Panc1 (cell line): ENCODE measurements around the gene MDM1. TPM values are rescaled to one million over a fixed set of nuclear protein-coding genes. Genes with fewer than 3 reads are reported as not detected.

ENCODE experiments used
- ATAC-seq: fragments of 200-7000 bp; cut with Tn5 transposase; 2 replicates; pipeline ENCODE4 v1.9.1; 2020; ENCODE audit warnings: mild to moderate bottlenecking, moderate library complexity
- BruUV-seq: library from RNA; stranded (reverse); fragments of 400-500 nt; replicated peaks from 2 replicates; lab custom pipeline; 2021; lab: Mats Ljungman, UMichigan
- CTCF ChIA-PET: fragments of 300-600 bp; sonication (Branson Sonifier 250); formaldehyde crosslinking; loops from one replicate; lab custom pipeline; 2022; ENCODE audit warnings: antibody characterized with exemption; lab: Charles Lee
- POLR2A ChIA-PET: fragments of 300-600 bp; sonication (Branson Sonifier 250); formaldehyde crosslinking; loops from one replicate; lab custom pipeline; 2022; ENCODE audit warnings: antibody characterized with exemption; lab: Charles Lee
- DNase-seq: peaks from one replicate; pipeline ENCODE4 v3.0.0-alpha.2; 2010; ENCODE audit warnings: low read depth, low spot score
- H3K27ac ChIP-seq: 2 replicates; pipeline ENCODE4 v1.5.1; 2011; ENCODE audit warnings: mild to moderate bottlenecking, low read length, inconsistent platforms
- H3K27me3 ChIP-seq: fragments of 200-500 bp; sonication (Bioruptor generic); 2 replicates; pipeline ENCODE4 v1.6.0; 2014; ENCODE audit warnings: low read length, inconsistent platforms; ENCODE audit not compliant: control insufficient read depth, insufficient read depth
- H3K36me3 ChIP-seq: fragments of 200-500 bp; sonication (Bioruptor generic); 2 replicates; pipeline ENCODE4 v1.5.1; 2014; ENCODE audit warnings: inconsistent platforms, mild to moderate bottlenecking, low read length, moderate library complexity; ENCODE audit not compliant: control insufficient read depth, insufficient read depth
- H3K4me1 ChIP-seq: 2 replicates; pipeline ENCODE4 v1.5.1; 2011; ENCODE audit warnings: inconsistent platforms, mild to moderate bottlenecking, low read length, moderate library complexity; ENCODE audit not compliant: control insufficient read depth, insufficient read depth
- H3K4me3 ChIP-seq, 2 experiments: 2 replicates each; pipeline ENCODE4 v1.5.1; 2011 to 2012; ENCODE audit warnings: low read depth in 2 of 2, low read length in 2 of 2, mild to moderate bottlenecking in 2 of 2, inconsistent platforms in 1 of 2, moderate library complexity in 1 of 2
- H3K9me3 ChIP-seq: fragments of 200-500 bp; sonication (Bioruptor generic); 2 replicates; pipeline ENCODE4 v1.5.1; 2014; ENCODE audit warnings: low read depth, mild to moderate bottlenecking, inconsistent platforms, low read length, moderate library complexity; ENCODE audit not compliant: control insufficient read depth, insufficient read depth
- POLR2AphosphoS5 ChIP-seq: IDR thresholded peaks from 2 replicates; pipeline ENCODE4 v1.6.1; 2012; ENCODE audit warnings: mild to moderate bottlenecking, low read depth, low read length, moderate library complexity
- SIN3A ChIP-seq: IDR thresholded peaks from 2 replicates; pipeline ENCODE4 v1.6.1; 2012; ENCODE audit warnings: low read depth, mild to moderate bottlenecking, low read length, moderate library complexity, borderline replicate concordance; ENCODE audit not compliant: insufficient read depth
- TCF7L2 ChIP-seq: IDR thresholded peaks from 2 replicates; pipeline ENCODE4 v1.6.1; 2011; ENCODE audit warnings: mild to moderate bottlenecking, low read depth, low read length, inconsistent platforms
- in situ Hi-C: cut with HindIII; loops from 2 replicates; pipeline ENCODE4 v1.10.0; 2016; ENCODE audit warnings: low sequenced_read_pairs, low pct_unique_long_range_greater_than_20kb
- intact Hi-C: fragments of 100-400 bp; cut with micrococcal nuclease; formaldehyde crosslinking; loops from one replicate; pipeline ENCODE4 v1.10.0; 2022; ENCODE audit not compliant: unreplicated experiment
- total RNA-seq: library from RNA; stranded (reverse); gene quantifications from one replicate; pipeline ENCODE4 v1.2.1, GENCODE V29; 2021; ENCODE audit not compliant: unreplicated experiment
- TF ChIP-seq, protein P1 (sequence below): fragments of 450-650 bp; IDR thresholded peaks from 2 replicates; pipeline ENCODE4 v1.5.1; 2017; ENCODE audit warnings: mild to moderate bottlenecking
- TF ChIP-seq, protein P2 (sequence below), 2 experiments: IDR thresholded peaks; 2 replicates each; pipeline ENCODE4 v1.6.1; 2011 to 2012; ENCODE audit warnings: low read depth in 2 of 2, control low read depth in 1 of 2, low read length in 1 of 2, mild to moderate bottlenecking in 1 of 2, moderate library complexity in 1 of 2; ENCODE audit not compliant: insufficient read depth in 1 of 2

MDM1 gene
- total RNA-seq, 1 experiment from 2014 or later: 17.8 TPM

DNA sequence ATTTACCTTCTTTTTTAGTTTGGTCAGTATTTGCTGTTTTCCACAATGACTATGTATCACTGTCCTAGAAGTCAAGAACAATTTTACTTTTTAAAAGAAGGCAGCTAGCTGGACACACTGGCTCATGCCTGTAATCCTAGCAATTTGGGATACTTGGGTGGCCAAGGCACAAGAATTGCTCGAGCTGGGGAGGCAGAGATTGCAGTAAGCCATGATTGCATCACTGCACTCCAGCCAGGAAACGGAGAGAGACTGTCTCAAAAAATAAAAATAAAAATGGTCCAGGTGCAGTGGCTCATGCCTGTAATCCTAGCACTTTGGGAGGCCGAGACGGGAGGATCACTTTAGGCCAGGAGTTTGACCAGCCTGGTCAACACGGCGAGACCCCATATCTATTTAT, 28.3 kb downstream of the MDM1 start:
- intact Hi-C loops: no loop called here
- ATAC-seq: no peak
- DNase-seq: no peak
- H3K27me3 ChIP-seq: no peaks in the 10 kb centered on the region
- no peaks in the 10 kb centered on the region for H3K4me1 ChIP-seq
- no peak overlapping the region for H3K27ac ChIP-seq
- TF ChIP-seq TCF7L2 (no peak), SIN3A (no peak), POLR2AphosphoS5 (no peak)
- TF ChIP-seq, protein P1, sequence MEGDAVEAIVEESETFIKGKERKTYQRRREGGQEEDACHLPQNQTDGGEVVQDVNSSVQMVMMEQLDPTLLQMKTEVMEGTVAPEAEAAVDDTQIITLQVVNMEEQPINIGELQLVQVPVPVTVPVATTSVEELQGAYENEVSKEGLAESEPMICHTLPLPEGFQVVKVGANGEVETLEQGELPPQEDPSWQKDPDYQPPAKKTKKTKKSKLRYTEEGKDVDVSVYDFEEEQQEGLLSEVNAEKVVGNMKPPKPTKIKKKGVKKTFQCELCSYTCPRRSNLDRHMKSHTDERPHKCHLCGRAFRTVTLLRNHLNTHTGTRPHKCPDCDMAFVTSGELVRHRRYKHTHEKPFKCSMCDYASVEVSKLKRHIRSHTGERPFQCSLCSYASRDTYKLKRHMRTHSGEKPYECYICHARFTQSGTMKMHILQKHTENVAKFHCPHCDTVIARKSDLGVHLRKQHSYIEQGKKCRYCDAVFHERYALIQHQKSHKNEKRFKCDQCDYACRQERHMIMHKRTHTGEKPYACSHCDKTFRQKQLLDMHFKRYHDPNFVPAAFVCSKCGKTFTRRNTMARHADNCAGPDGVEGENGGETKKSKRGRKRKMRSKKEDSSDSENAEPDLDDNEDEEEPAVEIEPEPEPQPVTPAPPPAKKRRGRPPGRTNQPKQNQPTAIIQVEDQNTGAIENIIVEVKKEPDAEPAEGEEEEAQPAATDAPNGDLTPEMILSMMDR: no peak
- TF ChIP-seq, protein P2, sequence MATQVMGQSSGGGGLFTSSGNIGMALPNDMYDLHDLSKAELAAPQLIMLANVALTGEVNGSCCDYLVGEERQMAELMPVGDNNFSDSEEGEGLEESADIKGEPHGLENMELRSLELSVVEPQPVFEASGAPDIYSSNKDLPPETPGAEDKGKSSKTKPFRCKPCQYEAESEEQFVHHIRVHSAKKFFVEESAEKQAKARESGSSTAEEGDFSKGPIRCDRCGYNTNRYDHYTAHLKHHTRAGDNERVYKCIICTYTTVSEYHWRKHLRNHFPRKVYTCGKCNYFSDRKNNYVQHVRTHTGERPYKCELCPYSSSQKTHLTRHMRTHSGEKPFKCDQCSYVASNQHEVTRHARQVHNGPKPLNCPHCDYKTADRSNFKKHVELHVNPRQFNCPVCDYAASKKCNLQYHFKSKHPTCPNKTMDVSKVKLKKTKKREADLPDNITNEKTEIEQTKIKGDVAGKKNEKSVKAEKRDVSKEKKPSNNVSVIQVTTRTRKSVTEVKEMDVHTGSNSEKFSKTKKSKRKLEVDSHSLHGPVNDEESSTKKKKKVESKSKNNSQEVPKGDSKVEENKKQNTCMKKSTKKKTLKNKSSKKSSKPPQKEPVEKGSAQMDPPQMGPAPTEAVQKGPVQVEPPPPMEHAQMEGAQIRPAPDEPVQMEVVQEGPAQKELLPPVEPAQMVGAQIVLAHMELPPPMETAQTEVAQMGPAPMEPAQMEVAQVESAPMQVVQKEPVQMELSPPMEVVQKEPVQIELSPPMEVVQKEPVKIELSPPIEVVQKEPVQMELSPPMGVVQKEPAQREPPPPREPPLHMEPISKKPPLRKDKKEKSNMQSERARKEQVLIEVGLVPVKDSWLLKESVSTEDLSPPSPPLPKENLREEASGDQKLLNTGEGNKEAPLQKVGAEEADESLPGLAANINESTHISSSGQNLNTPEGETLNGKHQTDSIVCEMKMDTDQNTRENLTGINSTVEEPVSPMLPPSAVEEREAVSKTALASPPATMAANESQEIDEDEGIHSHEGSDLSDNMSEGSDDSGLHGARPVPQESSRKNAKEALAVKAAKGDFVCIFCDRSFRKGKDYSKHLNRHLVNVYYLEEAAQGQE (IDR thresholded peaks at IDR 0.05; ENCODE audit: insufficient read depth in 1 of 2, low read depth in 2 of 2, low read length in 1 of 2): no peak
- BruUV-seq: no TSS peak
- ChIA-PET POLR2A (no interaction called here), CTCF (no interaction called here)
- in situ Hi-C loops: no loop called here
- H3K9me3 ChIP-seq: peaks cover 8% of the 10 kb centered on the region; the same call in 1 of the 2 replicates
- peaks cover 6% of the 10 kb centered on the region for H3K36me3 ChIP-seq
- H3K4me3 ChIP-seq: no peak overlapping the region

DNA sequence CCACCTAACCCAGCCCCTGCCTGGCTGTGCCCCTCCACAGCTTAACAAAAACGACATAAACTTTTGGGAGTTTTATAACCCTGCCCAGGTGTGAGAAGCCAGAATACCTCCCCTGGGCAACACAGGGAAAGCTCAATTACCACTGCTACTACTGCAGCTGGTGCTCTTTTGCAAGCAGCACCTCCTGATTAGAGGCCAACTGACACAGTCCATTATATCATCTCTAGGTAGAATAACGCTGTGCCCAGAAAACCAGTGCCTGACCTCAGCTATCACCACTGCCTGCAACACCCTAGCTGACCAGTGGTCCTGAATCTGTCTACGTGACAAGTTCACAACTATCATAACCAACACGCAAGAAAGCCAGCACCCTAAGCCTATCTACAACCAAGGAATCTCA, 34.2 kb downstream of the MDM1 start:
- no peaks in the 10 kb centered on the region for H3K4me1 ChIP-seq
- no TSS peak for BruUV-seq
- ChIA-PET POLR2A (no interaction called here), CTCF (no interaction called here)
- peaks cover 7% of the 10 kb centered on the region for H3K36me3 ChIP-seq
- in situ Hi-C loops: no loop called here
- intact Hi-C loops: no loop called here
- no peak overlapping the region for H3K27ac ChIP-seq
- H3K9me3 ChIP-seq: peaks cover 8% of the 10 kb centered on the region; the same call in 1 of the 2 replicates
- no peaks in the 10 kb centered on the region for H3K27me3 ChIP-seq
- ATAC-seq (peak; percentile 51; the same call in 1 of the 2 replicates), DNase-seq (no peak)
- no peak overlapping the region for H3K4me3 ChIP-seq
- TF ChIP-seq POLR2AphosphoS5 (no peak), TCF7L2 (no peak), SIN3A (no peak)
- TF ChIP-seq, protein P2 (IDR thresholded peaks at IDR 0.05; ENCODE audit: insufficient read depth in 1 of 2, low read depth in 2 of 2, low read length in 1 of 2): no peak
- TF ChIP-seq, protein P1: no peak
